ENCODE results near the gene PFKM. TPM values are rescaled to one million over a fixed set of nuclear protein-coding genes. Genes with fewer than 3 reads are reported as not detected.

The PFKM gene
- total RNA-seq, 3 donors from 2014 or later, result 19.0 to 40.0 (median 31.8) TPM

GRCh38 chr12:48160807-48161206 is 41.6 kb downstream of the PFKM start:
- Histone ChIP-seq H3K27ac (no peak overlapping the region), H3K4me3 (no peak overlapping the region), H3K9me3 (no peaks in the 10 kb centered on the region), H3K4me1 (no peaks in the 10 kb centered on the region), H3K27me3 (no peaks in the 10 kb centered on the region), H3K36me3 (no peaks in the 10 kb centered on the region)
- intact Hi-C loops (cut with DNase I; ENCODE audit: low total_unique reads), result no loop called here
- TF ChIP-seq POLR2AphosphoS5 (IDR thresholded peaks at IDR 0.05) (no peak), POLR2A (IDR thresholded peaks at IDR 0.05) (no peak), CTCF (IDR thresholded peaks at IDR 0.05) (no peak)
- no peak for DNase-seq (ENCODE audit: low spot score in 2 of 2)

- no peak overlapping the region for H3K27ac ChIP-seq
- TF ChIP-seq CTCF (IDR thresholded peaks at IDR 0.05), result no peak
- no peak for TF ChIP-seq POLR2A (IDR thresholded peaks at IDR 0.05)
- TF ChIP-seq POLR2AphosphoS5 (IDR thresholded peaks at IDR 0.05), result no peak
- intact Hi-C loops (cut with DNase I; ENCODE audit: low total_unique reads), result no loop called here
These were observed 44.1 kb downstream of the PFKM start for GRCh38 chr12:48163150-48163747.

GRCh38 chr12:48164451-48164850 is 45.3 kb downstream of the PFKM start:
- Histone ChIP-seq H3K9me3 (no peaks in the 10 kb centered on the region), H3K4me1 (no peaks in the 10 kb centered on the region), H3K4me3 (no peak overlapping the region), H3K36me3 (no peaks in the 10 kb centered on the region), H3K27me3 (no peaks in the 10 kb centered on the region), H3K27ac (no peak overlapping the region)
- intact Hi-C loops (cut with DNase I; ENCODE audit: low total_unique reads), result no loop called here
- TF ChIP-seq CTCF (IDR thresholded peaks at IDR 0.05), result no peak
- TF ChIP-seq POLR2AphosphoS5 (IDR thresholded peaks at IDR 0.05), result no peak
- TF ChIP-seq POLR2A (IDR thresholded peaks at IDR 0.05), result no peak
- DNase-seq (ENCODE audit: low spot score in 2 of 2), result no peak

More at GRCh38 chr12:48163150-48163747, 44.1 kb downstream of the PFKM start:
- H3K4me3 ChIP-seq, result no peak overlapping the region
- no peaks in the 10 kb centered on the region for H3K27me3 ChIP-seq
- H3K4me1 ChIP-seq, result no peaks in the 10 kb centered on the region
- no peaks in the 10 kb centered on the region for H3K36me3 ChIP-seq
- H3K9me3 ChIP-seq, result no peaks in the 10 kb centered on the region
- no peak for DNase-seq (ENCODE audit: low spot score in 2 of 2)

- intact Hi-C loops (cut with DNase I; ENCODE audit: low total_unique reads), result loop anchor here (5.0 kb wide), 1 partner anchor 293 kb away; no protein-coding TSS in a partner anchor
- DNase-seq (ENCODE audit: low spot score in 2 of 2), result no peak
- H3K27ac ChIP-seq, result no peak overlapping the region
- H3K4me1 ChIP-seq, result no peaks in the 10 kb centered on the region
- no peaks in the 10 kb centered on the region for H3K36me3 ChIP-seq
- no peaks in the 10 kb centered on the region for H3K9me3 ChIP-seq
- H3K27me3 ChIP-seq, result no peaks in the 10 kb centered on the region
- H3K4me3 ChIP-seq, result no peak overlapping the region
- peak; percentile 78 to 83 (median 82) for TF ChIP-seq CTCF (IDR thresholded peaks at IDR 0.05)
- no peak for TF ChIP-seq POLR2AphosphoS5 (IDR thresholded peaks at IDR 0.05)
These were observed 46.2 kb downstream of the PFKM start for GRCh38 chr12:48165089-48165981.

GRCh38 chr12:48169011-48169410 is 49.8 kb downstream of the PFKM start:
- Histone ChIP-seq H3K4me3 (no peak overlapping the region), H3K36me3 (no peaks in the 10 kb centered on the region), H3K9me3 (no peaks in the 10 kb centered on the region), H3K4me1 (no peaks in the 10 kb centered on the region), H3K27me3 (no peaks in the 10 kb centered on the region), H3K27ac (no peak overlapping the region)
- TF ChIP-seq CTCF (IDR thresholded peaks at IDR 0.05), result no peak
- no peak for TF ChIP-seq POLR2A (IDR thresholded peaks at IDR 0.05)
- TF ChIP-seq POLR2AphosphoS5 (IDR thresholded peaks at IDR 0.05), result no peak
- intact Hi-C loops (cut with DNase I; ENCODE audit: low total_unique reads), result loop anchor here (5.0 kb wide), 1 partner anchor 297 kb away; no protein-coding TSS in a partner anchor
- DNase-seq (ENCODE audit: low spot score in 2 of 2), result no peak
